SH-SY5Y (cell line): ENCODE measurements around the gene RNASE9.

Experiments
- GATA2 ChIP-seq: IDR thresholded peaks from 2 replicates; pipeline ENCODE4 v1.6.1; 2011; ENCODE audit warnings: mild to moderate bottlenecking, low read depth, low read length
- GATA3 ChIP-seq: IDR thresholded peaks from 2 replicates; pipeline ENCODE4 v1.6.1; 2011; ENCODE audit warnings: low read depth, mild to moderate bottlenecking, low read length, moderate library complexity

DNA sequence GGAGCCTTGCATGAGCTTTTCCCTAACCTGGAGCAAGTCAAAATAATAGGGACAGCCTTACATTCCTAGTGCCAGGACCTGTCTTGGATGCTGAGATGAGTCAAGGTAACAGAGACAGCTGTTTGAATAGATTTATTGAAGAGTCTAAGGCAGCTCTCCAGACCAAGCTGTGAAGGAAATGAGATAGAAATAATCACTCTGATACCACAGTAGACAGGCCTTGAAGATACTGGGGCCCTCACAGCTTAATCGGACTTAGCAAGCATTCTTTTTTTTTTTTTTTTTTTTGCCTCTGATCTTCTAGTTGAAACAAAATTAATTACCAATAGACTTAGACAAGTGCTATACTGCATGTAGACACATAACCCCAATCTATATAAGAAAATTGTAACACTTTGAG is 3.1 kb upstream of the RNASE9 start:
- TF ChIP-seq GATA2, result no peak
- TF ChIP-seq GATA3, result no peak
